ENCODE data around the gene ERH.
"Not testable (repeated sequence)": the region's sequence is repeated elsewhere in the genome, so short reads cannot be mapped to it uniquely, and the experiment has no call there.

Gene ERH
- 22.0 to 138 (median 54.1) reads per million in 3 experiments for total RNA-seq

- DNase-seq: peak; percentile 95
Observed at GRCh38 chr14:69398053-69398817, at the start of gene ERH, which contains the start of gene SLC39A9. TSS of gene ERH (minus strand) at chr14:69398299. CDS start at chr14:69398233, 66 bp downstream. TSS of gene SLC39A9 (plus strand) at chr14:69398692. CDS start at chr14:69399370, 678 bp downstream.

GRCh38 chr14:69443296-69443805 lies 45.3 kb upstream of the ERH start:
- no peak for DNase-seq

DNA sequence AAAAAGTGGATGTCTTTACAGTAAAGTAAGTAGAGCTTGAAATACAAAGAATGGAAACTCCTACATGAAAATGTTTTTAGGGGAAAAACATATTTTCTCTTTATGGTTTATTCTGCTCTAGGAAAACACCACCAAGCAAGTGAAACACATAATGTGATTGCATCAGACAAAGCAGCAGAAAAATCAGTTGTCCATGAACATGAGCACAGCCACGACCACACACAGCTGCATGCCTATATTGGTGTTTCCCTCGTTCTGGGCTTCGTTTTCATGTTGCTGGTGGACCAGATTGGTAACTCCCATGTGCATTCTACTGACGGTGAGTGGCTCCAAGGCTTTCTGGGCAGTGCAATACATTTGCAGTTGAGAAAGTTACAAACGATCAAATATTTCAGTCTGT lies 43.8 kb upstream of the ERH start:
- DNase-seq: no peak

- no peak for DNase-seq
Observed at GRCh38 chr14:69439521-69440270, 41.6 kb upstream of the ERH start.

DNA sequence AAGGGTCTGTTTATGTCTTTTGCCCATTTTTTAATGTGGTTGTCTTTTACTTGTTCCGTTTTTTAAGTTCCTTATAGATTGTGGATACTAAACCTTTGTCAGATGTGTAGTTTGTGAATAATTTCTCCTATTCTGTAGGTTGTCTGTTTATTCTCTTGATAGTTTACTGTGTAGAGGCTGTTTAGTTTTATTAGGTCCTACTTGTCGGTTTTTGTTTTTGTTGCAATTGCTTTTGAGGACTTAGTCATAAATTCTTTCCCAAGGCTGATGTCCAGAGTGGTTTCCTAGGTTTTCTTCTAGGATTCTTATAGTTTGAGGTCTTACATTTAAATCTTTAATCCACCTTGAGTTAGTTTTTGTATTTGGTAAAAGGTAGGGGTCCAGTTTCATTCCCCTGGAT lies 34.3 kb upstream of the ERH start:
- no peak for DNase-seq

- DNase-seq: no peak
Observed at GRCh38 chr14:69430306-69430939, 32.3 kb upstream of the ERH start.

DNA sequence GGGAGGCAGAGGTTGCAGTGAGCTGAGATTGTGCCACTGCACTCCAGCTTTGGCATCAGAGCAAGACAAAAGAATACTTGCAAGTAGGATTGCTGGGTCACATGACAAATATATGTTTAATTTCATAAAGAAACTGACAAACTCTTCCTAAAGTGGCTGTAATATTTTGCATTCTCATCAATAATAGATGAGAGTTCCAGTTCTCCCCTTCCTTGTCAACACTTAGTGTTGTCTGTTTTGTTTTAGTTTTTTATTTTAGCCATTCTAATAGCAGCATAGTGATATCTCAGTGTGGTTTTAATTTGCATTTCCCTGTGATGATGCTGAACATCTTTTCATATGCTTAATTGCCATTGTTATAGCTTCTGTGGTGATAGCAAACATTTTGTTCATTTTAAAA lies 31.5 kb upstream of the ERH start:
- DNase-seq: no peak

- no peak for DNase-seq
Observed at GRCh38 chr14:69428289-69428998, 30.3 kb upstream of the ERH start.

GRCh38 chr14:69427596-69427995 lies 29.5 kb upstream of the ERH start:
- DNase-seq: no peak

DNA sequence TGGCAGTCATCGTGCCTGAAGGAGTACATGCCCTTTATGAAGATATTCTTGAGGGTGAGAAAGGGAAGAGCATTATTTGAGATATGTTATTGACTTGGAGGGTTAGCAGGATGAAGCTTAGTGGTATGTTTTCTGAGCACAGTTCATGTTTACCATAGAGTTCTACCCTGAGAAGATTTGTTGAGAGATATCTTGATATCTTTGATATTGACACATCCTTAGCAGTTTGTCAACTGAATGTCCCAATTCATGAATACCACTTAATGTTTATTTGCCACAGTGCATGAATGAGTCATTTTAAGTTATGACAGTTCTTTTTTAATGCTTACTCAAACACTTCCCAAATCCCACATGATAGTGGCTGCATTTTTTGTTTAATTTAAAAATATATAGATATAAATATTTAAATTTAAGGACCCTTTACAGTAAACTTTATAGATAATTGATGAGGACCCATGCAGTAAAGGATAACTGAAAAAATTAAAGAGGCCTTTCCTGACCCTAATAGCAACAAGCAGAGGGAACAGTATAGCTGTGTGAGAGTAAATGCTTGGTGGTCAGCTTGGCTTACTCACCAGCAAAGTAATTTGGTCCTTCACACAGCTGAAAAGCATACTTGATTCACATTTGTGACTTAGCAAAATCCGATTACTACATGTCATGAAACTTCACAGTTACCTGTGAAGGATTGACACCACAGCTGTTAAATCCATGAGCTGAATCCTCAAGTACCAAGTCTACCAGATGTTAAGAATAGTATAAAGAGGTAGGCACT lies 26.2 kb upstream of the ERH start:
- DNase-seq: no peak

DNA sequence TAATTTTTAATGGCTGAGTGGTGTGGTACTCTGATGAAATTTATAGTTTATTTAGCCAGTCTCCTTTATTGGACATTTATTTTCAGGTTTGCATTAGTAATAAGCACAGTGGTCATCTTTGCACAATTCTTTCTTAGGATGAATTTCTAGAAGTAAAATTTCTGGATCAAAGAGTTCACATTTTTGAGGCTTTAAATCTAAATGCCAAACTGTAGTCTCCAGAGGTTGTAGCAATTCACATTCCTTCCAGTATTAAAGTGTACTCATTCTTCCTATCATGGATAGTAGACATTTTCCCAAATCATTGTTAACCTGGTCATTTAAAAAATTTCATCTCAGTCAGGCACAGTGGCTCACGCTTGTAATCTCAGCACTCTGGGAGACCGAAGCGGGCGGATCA lies 25.2 kb upstream of the ERH start:
- no peak for DNase-seq

DNA sequence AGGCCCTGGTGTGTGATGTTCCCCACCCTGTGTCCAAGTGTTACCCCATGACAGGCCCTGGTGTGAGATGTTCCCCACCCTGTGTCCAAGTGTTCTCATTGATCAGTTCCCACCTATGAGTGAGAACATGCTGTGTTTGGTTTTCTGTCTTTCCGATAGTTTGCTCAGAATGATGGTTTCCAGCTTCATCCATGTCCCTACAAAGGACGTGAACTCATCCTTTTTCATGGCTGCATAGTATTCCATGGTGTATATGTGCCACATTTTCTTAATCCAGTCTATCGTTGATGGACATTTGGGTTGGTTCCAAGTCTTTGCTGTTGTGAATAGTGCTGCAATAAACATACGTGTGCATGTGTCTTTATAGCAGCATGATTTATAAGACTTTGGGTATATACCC lies 18.0 kb upstream of the ERH start:
- not testable (repeated sequence) for DNase-seq

DNA sequence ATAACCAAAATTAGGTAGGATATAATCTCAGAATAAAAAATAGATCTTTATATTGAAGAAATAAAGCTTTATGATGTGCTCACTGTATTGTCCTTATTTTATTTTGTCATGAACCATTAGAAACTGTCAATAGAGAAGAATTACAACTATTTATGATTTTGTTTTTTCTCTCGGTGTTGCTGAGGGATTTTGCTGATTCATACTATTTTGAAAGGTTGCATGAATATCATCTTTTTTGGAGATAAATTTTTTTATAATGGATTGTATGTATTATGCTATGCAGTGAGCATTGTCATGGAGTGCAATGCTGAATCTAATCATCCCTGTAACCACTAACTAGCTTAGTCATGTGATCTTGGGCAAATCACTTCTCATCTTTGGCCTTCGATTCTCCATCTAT lies 15.4 kb upstream of the ERH start:
- no peak for DNase-seq

DNA sequence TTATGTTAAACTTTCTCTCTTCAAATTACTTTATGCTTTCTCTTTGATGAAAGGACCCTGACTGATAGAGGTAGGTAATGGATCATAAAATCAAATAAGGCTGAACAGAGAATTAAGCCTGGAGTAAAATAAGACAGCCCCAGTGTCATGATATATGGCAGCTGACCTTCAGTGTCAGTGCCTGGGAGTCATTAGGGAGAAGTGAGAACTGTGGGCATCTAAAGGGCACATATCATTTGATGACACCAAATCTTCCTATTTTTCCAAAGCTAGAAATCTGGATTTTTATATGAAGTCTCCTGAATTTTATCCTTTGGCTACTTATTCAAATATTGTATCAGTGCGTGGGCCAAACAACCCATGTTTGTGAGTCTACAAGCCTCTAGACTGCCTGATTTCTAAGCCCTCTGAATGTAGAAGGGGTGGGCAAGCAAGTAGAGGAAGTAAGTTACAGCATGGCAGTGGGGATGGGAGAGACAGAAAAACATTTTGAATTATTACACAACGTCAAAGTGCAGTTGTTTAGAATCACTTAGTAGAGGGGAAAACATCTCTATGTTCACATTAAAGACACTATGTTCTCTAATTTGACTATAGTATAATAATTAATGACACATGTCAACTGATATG lies 10.3 kb upstream of the ERH start:
- no peak for DNase-seq

- DNase-seq: no peak
Observed at GRCh38 chr14:69405762-69406161, 7.7 kb upstream of the ERH start.

- no peak for DNase-seq
Observed at GRCh38 chr14:69404883-69405282, 6.8 kb upstream of the ERH start.

- DNase-seq: no peak
Observed at GRCh38 chr14:69404478-69404877, 6.4 kb upstream of the ERH start.

DNA sequence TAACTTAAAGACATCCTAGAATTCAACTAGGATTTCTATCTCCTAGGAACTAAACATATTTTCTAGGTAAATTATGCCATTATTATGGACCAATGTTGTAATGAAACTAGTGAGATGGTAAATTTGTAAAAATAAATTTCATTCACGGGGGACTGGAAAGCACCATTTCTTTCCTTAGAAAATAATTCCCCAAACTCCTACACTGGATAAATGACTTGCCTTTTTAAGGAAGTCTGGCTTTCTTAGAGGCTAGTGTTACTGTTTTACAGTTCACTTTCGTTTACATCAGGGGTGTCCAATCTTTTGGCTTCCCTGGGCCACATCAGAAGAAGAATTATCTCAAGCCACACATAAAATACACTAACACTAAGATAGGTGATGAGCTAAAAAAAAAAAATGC lies 3.7 kb upstream of the ERH start:
- no peak for DNase-seq

DNA sequence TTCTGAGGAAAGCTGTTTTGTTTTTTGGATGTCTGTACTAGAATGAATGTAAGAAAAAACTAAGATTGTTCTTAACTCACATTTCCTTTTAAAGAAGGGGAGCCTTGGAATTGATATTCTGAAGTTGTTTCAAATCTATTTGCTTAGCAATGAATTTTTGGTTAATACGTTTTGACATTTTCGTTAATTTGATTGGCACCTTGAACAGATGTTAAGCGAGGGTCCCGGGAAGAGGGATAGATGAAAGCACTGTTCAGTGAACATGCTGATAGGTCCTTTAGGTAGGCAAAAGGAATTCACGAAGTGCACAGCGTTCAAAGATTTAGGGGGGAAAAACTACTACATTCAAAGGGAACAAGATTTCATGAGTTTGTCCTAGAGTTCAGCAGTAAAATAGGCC lies 2.1 kb upstream of the ERH start:
- no peak for DNase-seq

DNA sequence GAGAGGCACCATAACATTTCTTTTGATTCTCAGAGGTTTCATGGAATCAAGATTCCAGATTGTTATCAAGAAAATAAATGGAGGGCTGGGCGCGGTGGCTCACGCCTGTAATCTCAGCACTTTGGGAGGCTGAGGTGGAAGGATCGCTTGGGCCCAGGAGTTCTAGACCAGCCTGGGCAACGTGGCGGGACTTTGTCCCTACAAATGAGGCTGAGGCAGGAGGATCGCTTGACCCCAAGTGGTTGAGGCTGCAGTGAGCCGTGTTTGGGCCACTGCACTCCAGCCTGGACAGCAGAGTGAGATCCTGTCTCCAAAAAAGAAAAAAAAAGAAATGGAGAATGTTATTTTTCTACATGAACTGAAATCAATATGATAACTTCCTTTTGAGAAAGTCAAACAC lies 1.7 kb upstream of the ERH start:
- no peak for DNase-seq

GRCh38 chr14:69398818-69399210 lies 715 bp upstream of the ERH start:
- no peak for DNase-seq

- DNase-seq: no peak
Observed at GRCh38 chr14:69395929-69396328, 2.2 kb downstream of the ERH start.
